Activated T-helper 17 cell treated with anti-CD3 and anti-CD28 coated beads, Interleukin-2, amount 50 U/mL, for 72 hours (primary cell): Measurements from ENCODE around the gene FAM149A. TPM values are rescaled to one million over a fixed set of nuclear protein-coding genes. Genes with fewer than 3 reads are reported as not detected.

ENCODE experiments used
- ATAC-seq: fragments of 150-1000 bp; cut with Tn5 transposase; replicated peaks from 2 replicates; pipeline ENCODE4 v1.10.0; 2021; ENCODE audit warnings: mild to moderate bottlenecking, moderate library complexity
- H3K27ac Mint-ChIP-seq: one replicate; pipeline ENCODE4 v1.8.0; 2022; ENCODE audit warnings: mixed read lengths
- H3K27me3 Mint-ChIP-seq: one replicate; pipeline ENCODE4 v1.8.0; 2022; ENCODE audit warnings: mixed read lengths
- H3K36me3 Mint-ChIP-seq: one replicate; pipeline ENCODE4 v1.8.0; 2022; ENCODE audit warnings: low read depth, mild to moderate bottlenecking, mixed read lengths
- H3K4me1 Mint-ChIP-seq: one replicate; pipeline ENCODE4 v1.8.0; 2022; ENCODE audit warnings: mixed read lengths
- H3K4me3 Mint-ChIP-seq: one replicate; pipeline ENCODE4 v1.8.0; 2022; ENCODE audit warnings: mild to moderate bottlenecking, mixed read lengths
- H3K9me3 Mint-ChIP-seq: one replicate; pipeline ENCODE4 v1.8.0; 2022; ENCODE audit warnings: mixed read lengths
- total RNA-seq, 2 donors: library from RNA; stranded (reverse); gene quantifications; one replicate each; pipeline ENCODE4 v1.2.3, GENCODE V29; 2022

The FAM149A gene
- total RNA-seq, 2 donors from 2014 or later: 0.28 to 2.4 TPM

- H3K4me3 Mint-ChIP-seq: no peak overlapping the region
- no peak overlapping the region for H3K27ac Mint-ChIP-seq
- H3K27me3 Mint-ChIP-seq: no peaks in the 10 kb centered on the region
- ATAC-seq: no peak
- no peaks in the 10 kb centered on the region for H3K4me1 Mint-ChIP-seq
- H3K36me3 Mint-ChIP-seq: no peaks in the 10 kb centered on the region
- H3K9me3 Mint-ChIP-seq: no peaks in the 10 kb centered on the region
These were observed 55.1 kb downstream of the FAM149A start for GRCh38 chr4:186159613-186160012.

GRCh38 chr4:186161138-186161537 lies 56.6 kb downstream of the FAM149A start:
- no peak overlapping the region for H3K4me3 Mint-ChIP-seq
- H3K36me3 Mint-ChIP-seq: no peaks in the 10 kb centered on the region
- no peaks in the 10 kb centered on the region for H3K9me3 Mint-ChIP-seq
- H3K27ac Mint-ChIP-seq: peak overlapping the region; percentile 73
- ATAC-seq: peak; percentile 94
- H3K4me1 Mint-ChIP-seq: no peaks in the 10 kb centered on the region
- no peaks in the 10 kb centered on the region for H3K27me3 Mint-ChIP-seq

DNA sequence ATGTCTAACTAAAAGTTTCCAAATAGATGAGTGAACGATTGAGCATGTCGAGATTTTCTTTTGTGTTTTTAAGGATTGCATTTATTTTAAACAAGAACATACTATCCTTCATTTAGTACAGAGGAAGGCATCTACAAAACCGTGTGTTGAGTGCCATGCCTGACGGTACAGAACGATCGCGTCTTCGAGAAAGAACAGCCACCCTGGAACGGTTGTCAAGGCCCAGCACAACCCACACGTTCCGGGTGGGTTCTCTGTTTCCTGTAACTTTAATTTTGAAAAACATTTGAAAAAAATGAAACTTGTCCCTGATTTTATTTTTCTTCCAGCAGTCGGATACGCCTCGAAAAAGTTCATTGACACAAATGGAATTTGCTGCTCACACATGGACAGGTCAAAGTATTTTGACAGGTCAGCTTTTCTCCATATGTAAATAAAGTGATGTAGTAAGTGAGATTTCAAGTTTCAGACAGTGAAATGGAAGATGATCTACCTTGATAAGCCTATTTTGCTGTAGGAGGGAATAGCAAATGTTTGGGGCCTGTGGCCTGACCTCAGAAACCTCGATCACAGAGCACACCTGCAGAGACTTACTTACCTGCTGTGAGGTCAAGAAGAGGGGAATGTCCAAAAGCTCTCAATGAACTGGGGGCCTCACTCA lies 62.5 kb downstream of the FAM149A start:
- Mint-ChIP-seq H3K4me1 (no peaks in the 10 kb centered on the region), H3K36me3 (no peaks in the 10 kb centered on the region), H3K27ac (no peak overlapping the region), H3K27me3 (no peaks in the 10 kb centered on the region), H3K9me3 (no peaks in the 10 kb centered on the region), H3K4me3 (no peak overlapping the region)
- ATAC-seq: no peak

- Mint-ChIP-seq H3K27me3 (no peaks in the 10 kb centered on the region), H3K4me1 (no peaks in the 10 kb centered on the region), H3K4me3 (no peak overlapping the region), H3K27ac (no peak overlapping the region), H3K36me3 (no peaks in the 10 kb centered on the region), H3K9me3 (no peaks in the 10 kb centered on the region)
- ATAC-seq: no peak
These were observed 63.1 kb downstream of the FAM149A start for GRCh38 chr4:186167605-186168004.

DNA sequence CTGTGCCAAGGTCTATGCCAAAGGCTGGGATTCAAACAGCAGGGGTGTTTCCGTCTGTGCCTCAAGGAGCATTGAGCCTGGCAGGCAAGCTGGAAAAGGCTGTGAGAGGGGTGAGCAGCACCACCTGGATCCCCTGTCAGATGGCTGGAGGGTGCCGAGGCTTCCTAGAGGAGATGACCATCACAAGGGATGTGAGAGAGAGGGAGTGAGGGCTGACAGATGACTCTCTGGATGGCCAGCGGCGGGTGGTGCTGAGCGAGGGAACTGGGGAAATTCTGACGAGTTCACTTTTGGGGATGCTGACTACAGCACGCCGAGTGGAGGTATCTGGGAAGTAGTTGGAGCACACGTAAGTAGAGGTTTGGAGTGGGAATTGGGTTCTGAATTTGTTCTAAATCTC lies 64.2 kb downstream of the FAM149A start:
- no peaks in the 10 kb centered on the region for H3K36me3 Mint-ChIP-seq
- H3K27ac Mint-ChIP-seq: no peak overlapping the region
- H3K4me3 Mint-ChIP-seq: no peak overlapping the region
- H3K27me3 Mint-ChIP-seq: no peaks in the 10 kb centered on the region
- no peak for ATAC-seq
- H3K4me1 Mint-ChIP-seq: no peaks in the 10 kb centered on the region
- no peaks in the 10 kb centered on the region for H3K9me3 Mint-ChIP-seq

- Mint-ChIP-seq H3K27ac (no peak overlapping the region), H3K4me1 (no peaks in the 10 kb centered on the region), H3K36me3 (no peaks in the 10 kb centered on the region), H3K9me3 (no peaks in the 10 kb centered on the region), H3K4me3 (no peak overlapping the region), H3K27me3 (no peaks in the 10 kb centered on the region)
- ATAC-seq: no peak
These were observed 64.9 kb downstream of the FAM149A start for GRCh38 chr4:186169333-186169944.

- no peak for ATAC-seq
- H3K9me3 Mint-ChIP-seq: no peaks in the 10 kb centered on the region
- H3K4me1 Mint-ChIP-seq: no peaks in the 10 kb centered on the region
- H3K36me3 Mint-ChIP-seq: no peaks in the 10 kb centered on the region
- H3K27me3 Mint-ChIP-seq: no peaks in the 10 kb centered on the region
- no peak overlapping the region for H3K4me3 Mint-ChIP-seq
- H3K27ac Mint-ChIP-seq: no peak overlapping the region
These were observed 65.7 kb downstream of the FAM149A start for GRCh38 chr4:186169945-186170802.

GRCh38 chr4:186170966-186171365 lies 66.5 kb downstream of the FAM149A start:
- no peak for ATAC-seq
- H3K27ac Mint-ChIP-seq: no peak overlapping the region

GRCh38 chr4:186172546-186172945 lies 68.0 kb downstream of the FAM149A start:
- Mint-ChIP-seq H3K36me3 (no peaks in the 10 kb centered on the region), H3K4me3 (no peak overlapping the region), H3K9me3 (peaks cover 7% of the 10 kb centered on the region), H3K27ac (no peak overlapping the region), H3K4me1 (no peaks in the 10 kb centered on the region), H3K27me3 (peaks cover 15% of the 10 kb centered on the region)
- no peak for ATAC-seq

More at GRCh38 chr4:186170966-186171365, 66.5 kb downstream of the FAM149A start:
- Mint-ChIP-seq H3K9me3 (no peaks in the 10 kb centered on the region), H3K4me3 (no peak overlapping the region), H3K36me3 (no peaks in the 10 kb centered on the region), H3K27me3 (peaks cover 6% of the 10 kb centered on the region), H3K4me1 (no peaks in the 10 kb centered on the region)

- Mint-ChIP-seq H3K36me3 (no peaks in the 10 kb centered on the region), H3K9me3 (peaks cover 6% of the 10 kb centered on the region), H3K4me1 (no peaks in the 10 kb centered on the region), H3K27me3 (peaks cover 7% of the 10 kb centered on the region), H3K27ac (no peak overlapping the region), H3K4me3 (no peak overlapping the region)
- ATAC-seq: no peak
These were observed 83.6 kb downstream of the FAM149A start for GRCh38 chr4:186188107-186188506.

- no peak for ATAC-seq
- Mint-ChIP-seq H3K27me3 (peaks cover 5% of the 10 kb centered on the region), H3K4me1 (no peaks in the 10 kb centered on the region), H3K36me3 (no peaks in the 10 kb centered on the region), H3K27ac (peak overlapping the region; percentile 90), H3K9me3 (peaks cover 5% of the 10 kb centered on the region), H3K4me3 (peak overlapping the region; percentile 91)
These were observed 85.2 kb downstream of the FAM149A start for GRCh38 chr4:186189656-186190055.

- Mint-ChIP-seq H3K9me3 (no peaks in the 10 kb centered on the region), H3K27me3 (no peaks in the 10 kb centered on the region), H3K36me3 (no peaks in the 10 kb centered on the region), H3K4me3 (peak overlapping the region; percentile 91), H3K27ac (peak overlapping the region; percentile 90), H3K4me1 (no peaks in the 10 kb centered on the region)
- ATAC-seq: peak; percentile 28
These were observed 86.2 kb downstream of the FAM149A start for GRCh38 chr4:186190581-186191199.

- Mint-ChIP-seq H3K4me3 (peak within 1 kb of the TSS; percentile 91), H3K27me3 (no peaks in the 10 kb centered on the region), H3K4me1 (no peaks in the 10 kb centered on the region), H3K9me3 (no peaks in the 10 kb centered on the region), H3K27ac (peak within 1 kb of the TSS; percentile 93), H3K36me3 (no peaks in the 10 kb centered on the region)
- peak; percentile 92 for ATAC-seq
These were observed 86.9 kb downstream of the FAM149A start, which contains the start of gene CYP4V2 for GRCh38 chr4:186191200-186192065. TSS of gene CYP4V2 (plus strand) at chr4:186191567. CDS start at chr4:186191824, 257 bp downstream.
